Brain microvascular endothelial cell (primary cell): ENCODE results near the gene SOX21.

ENCODE experiments used
- DNase-seq: peaks from one replicate; pipeline ENCODE4 v3.0.0-alpha.2; 2020
- H3K27ac ChIP-seq: fragments of 250-450 bp; sonication (Bioruptor Pico); 2 replicates; pipeline ENCODE4 v1.5.1; 2020; ENCODE audit warnings: mild to moderate bottlenecking, moderate library complexity
- H3K27me3 ChIP-seq: fragments of 250-450 bp; sonication (Bioruptor Pico); replicated peaks from 2 replicates; pipeline ENCODE4 v1.5.1; 2020; ENCODE audit warnings: mild to moderate bottlenecking
- H3K36me3 ChIP-seq: fragments of 250-450 bp; sonication (Bioruptor Pico); replicated peaks from 2 replicates; pipeline ENCODE4 v1.5.1; 2020; ENCODE audit warnings: mild to moderate bottlenecking
- H3K4me3 ChIP-seq: 2 replicates; pipeline ENCODE4 v1.5.1; 2011; ENCODE audit warnings: low read depth, mild to moderate bottlenecking, control low read depth, low read length, moderate library complexity
- in situ Hi-C: cut with HindIII; loops from 2 replicates; pipeline ENCODE4 v1.10.0; 2017; ENCODE audit warnings: low sequenced_read_pairs, low pct_ligation_motif_present
- TF ChIP-seq, protein P1 (sequence below): IDR thresholded peaks from 2 replicates; pipeline ENCODE4 v1.5.1; 2011; ENCODE audit warnings: low read depth, mild to moderate bottlenecking, moderate library complexity, low read length, control low read depth, inconsistent platforms; ENCODE audit errors: missing control alignments

Gene SOX21

GRCh38 chr13:94664889-94665288 is 47.5 kb downstream of the SOX21 start:
- H3K4me3 ChIP-seq, result no peak overlapping the region
- peaks cover 39% of the 10 kb centered on the region for H3K27me3 ChIP-seq
- H3K36me3 ChIP-seq, result no peaks in the 10 kb centered on the region
- TF ChIP-seq, protein P1, sequence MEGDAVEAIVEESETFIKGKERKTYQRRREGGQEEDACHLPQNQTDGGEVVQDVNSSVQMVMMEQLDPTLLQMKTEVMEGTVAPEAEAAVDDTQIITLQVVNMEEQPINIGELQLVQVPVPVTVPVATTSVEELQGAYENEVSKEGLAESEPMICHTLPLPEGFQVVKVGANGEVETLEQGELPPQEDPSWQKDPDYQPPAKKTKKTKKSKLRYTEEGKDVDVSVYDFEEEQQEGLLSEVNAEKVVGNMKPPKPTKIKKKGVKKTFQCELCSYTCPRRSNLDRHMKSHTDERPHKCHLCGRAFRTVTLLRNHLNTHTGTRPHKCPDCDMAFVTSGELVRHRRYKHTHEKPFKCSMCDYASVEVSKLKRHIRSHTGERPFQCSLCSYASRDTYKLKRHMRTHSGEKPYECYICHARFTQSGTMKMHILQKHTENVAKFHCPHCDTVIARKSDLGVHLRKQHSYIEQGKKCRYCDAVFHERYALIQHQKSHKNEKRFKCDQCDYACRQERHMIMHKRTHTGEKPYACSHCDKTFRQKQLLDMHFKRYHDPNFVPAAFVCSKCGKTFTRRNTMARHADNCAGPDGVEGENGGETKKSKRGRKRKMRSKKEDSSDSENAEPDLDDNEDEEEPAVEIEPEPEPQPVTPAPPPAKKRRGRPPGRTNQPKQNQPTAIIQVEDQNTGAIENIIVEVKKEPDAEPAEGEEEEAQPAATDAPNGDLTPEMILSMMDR, result no peak
- DNase-seq, result no peak
- H3K27ac ChIP-seq, result no peak overlapping the region
- in situ Hi-C loops, result no loop called here

DNA sequence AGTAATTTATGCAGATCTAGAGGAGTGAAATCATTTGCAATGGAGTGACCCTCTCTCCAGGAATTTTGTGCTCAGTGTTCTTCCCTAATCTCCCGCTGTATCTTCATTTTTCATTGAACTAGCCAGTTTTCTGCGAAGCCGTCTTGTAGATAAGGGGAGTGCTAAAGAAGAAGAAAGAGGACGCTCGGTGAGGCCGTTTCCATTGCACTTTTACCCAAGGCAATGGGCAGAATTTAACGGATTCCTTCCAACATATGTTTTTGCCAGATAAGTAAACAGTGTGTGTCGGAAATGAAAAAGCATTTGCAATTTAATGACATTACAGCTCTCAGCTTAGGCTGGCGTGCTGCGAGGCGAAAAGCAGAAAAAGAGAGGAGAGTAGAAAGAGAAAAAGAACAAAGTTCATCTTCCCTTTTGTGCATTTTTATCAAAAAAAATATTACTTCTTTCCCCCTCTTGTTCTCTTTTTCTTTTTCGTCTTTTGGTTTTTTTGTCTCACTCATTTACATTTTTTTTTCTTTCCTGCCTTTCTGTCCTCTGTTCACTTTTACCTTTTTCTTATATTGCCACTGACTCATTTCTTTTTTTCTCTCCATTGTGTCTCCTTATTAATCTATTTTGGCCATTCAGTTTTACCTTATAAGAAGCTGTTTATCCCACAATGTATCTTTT is 49.9 kb downstream of the SOX21 start:
- peaks cover 39% of the 10 kb centered on the region for H3K27me3 ChIP-seq
- H3K27ac ChIP-seq, result no peak overlapping the region
- H3K36me3 ChIP-seq, result no peaks in the 10 kb centered on the region
- H3K4me3 ChIP-seq, result no peak overlapping the region
- DNase-seq, result no peak
- in situ Hi-C loops, result no loop called here
- TF ChIP-seq, protein P1, result no peak

DNA sequence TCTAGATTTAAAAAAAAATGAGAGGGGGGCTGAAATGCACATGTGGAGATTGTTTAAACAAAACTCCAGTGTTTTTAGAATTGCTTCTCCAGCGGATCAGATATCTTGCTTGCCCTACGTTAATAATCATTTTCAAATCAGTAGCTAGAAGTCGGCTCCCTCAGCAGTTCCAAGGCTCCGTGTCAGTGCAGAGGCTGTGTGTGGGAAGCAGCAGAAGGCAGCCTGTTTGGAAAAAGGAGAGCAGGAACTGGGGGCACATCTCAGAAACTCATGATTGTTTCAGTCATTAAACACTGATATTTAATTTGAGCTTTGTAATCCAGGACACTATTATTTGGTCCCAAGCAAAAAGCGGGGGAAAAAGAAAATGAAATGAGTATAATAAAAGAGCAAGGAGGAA is 50.9 kb downstream of the SOX21 start:
- TF ChIP-seq, protein P1, result no peak
- peaks cover 38% of the 10 kb centered on the region for H3K27me3 ChIP-seq

DNA sequence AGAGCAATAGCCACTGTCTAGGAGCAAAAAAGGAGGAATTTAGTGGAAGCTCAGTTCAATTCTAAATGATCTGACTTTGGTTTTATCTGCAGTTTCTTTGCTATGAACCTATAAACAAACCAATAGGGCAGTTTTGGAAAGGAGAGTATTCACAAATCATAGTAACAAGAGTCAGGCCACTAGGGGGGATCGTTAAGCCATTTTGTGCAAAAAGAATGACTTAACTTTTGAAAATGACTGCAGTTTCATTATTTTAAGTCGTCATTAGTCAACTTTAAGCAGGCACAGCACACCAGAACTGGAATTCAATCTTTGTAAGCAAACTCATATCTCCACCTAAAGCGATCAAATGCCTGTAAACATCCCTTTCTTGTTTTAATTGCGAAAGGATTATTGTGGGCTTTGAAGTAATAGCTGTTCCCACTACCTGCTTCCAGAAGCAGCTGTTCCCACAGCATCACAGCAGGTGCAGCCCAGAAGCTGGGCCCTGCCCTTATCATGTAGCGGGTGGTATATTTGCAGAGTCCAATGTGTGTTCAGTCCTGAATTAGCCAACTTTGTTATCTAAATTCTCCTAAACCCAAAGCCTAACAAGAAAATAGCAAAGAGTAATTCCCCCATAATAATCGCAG is 51.5 kb downstream of the SOX21 start:
- peak; percentile 27 for DNase-seq
- Histone ChIP-seq H3K36me3 (no peaks in the 10 kb centered on the region), H3K27me3 (peaks cover 35% of the 10 kb centered on the region), H3K4me3 (no peak overlapping the region), H3K27ac (no peak overlapping the region)
- in situ Hi-C loops, result no loop called here
- TF ChIP-seq, protein P1, result peak; percentile 42

More for the DNA sequence above, 50.9 kb downstream of the SOX21 start:
- in situ Hi-C loops, result no loop called here
- DNase-seq, result no peak
- Histone ChIP-seq H3K36me3 (no peaks in the 10 kb centered on the region), H3K4me3 (no peak overlapping the region), H3K27ac (no peak overlapping the region)
